Measurements from ENCODE around the gene PRCD.
A peak's percentile ranks its signal among the peaks of the same experiment; 100 is the strongest.
"Not testable (repeated sequence)": the region's sequence is repeated elsewhere in the genome, so short reads cannot be mapped to it uniquely, and the experiment has no call there.

The PRCD gene

DNA sequence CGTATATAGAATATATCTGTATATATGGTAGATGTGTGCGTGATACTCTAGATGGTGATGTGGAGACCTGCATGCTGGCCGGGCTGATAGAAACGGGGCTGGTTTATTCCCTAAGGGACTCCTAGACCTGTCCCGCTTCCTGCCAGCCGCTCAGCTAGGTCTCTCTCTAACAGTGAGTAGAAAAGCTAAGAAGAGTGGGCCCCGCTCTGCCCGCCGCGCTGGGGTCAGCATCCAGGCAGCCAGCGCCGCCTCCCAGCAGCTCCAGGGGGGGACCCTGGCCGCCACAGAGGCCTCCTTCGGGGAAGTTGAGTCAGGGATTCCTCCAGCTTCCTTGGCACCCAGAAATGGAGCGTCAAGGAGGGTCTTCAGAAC, 11.7 kb upstream of the PRCD start:
- peaks cover 28 to 68% (median 68%) of the 10 kb centered on the region in 5 donors for H3K4me1 ChIP-seq (ENCODE audit: control insufficient read depth in 5 of 5, insufficient read depth in 5 of 5, low read length in 5 of 5)
- H3K27ac ChIP-seq (ENCODE audit: low read depth, low read length): peak overlapping the region; percentile 100
- H3K9me3 ChIP-seq (ENCODE audit: control insufficient read depth in 5 of 5, low read length in 5 of 5): no peaks in the 10 kb centered on the region
- H3K36me3 ChIP-seq (ENCODE audit: control insufficient read depth in 5 of 5, insufficient read depth in 5 of 5, low read length in 5 of 5): peaks cover 0 to 3% (median 0%) of the 10 kb centered on the region in 5 donors
- H3K4me3 ChIP-seq (ENCODE audit: low read depth in 1 of 5, low read length in 5 of 5): peak overlapping the region in 3 of 5 donors; percentile 19 to 44 (median 36)
- H3K27me3 ChIP-seq (ENCODE audit: control insufficient read depth in 5 of 5, insufficient read depth in 4 of 5, low read length in 5 of 5): peaks cover 0 to 8% (median 0%) of the 10 kb centered on the region in 5 donors
- H3K9ac ChIP-seq (ENCODE audit: low read length in 5 of 5): peak overlapping the region in 4 of 5 donors; percentile 63 to 88 (median 74)

DNA sequence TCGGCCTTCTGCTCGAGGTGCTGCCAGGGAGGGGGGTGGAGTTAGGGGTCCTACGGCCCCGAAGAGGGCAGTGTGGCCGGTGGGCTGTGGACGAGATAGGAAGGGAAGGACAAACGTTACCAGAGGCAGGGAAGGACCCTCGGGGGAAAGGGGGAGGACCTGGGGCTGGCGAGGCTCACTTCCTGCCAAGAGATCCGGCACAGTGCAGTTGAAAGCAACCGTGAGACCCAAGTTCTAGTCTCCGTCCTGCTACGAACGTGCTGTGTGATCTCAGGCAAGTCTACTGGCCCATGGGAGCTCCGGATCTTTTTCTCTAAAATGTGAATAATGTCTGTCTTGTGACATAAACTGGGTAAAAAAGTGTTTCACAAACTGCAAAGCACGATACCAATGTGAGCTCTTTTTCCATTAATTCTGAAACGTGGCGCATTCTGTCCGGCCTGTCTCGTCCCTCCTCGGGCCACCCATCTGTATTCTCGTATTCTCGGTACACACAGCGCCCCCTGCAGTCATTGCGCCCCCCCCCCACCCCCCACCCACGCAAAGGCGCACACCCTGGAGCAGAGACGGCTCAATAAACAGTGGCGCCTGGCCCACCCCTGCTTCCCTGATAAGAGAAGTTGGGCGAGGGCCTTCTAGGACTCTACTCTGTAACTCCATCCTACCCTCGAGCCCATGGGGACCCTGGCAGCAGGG, 11.2 kb upstream of the PRCD start:
- H3K4me1 ChIP-seq (ENCODE audit: control insufficient read depth in 5 of 5, insufficient read depth in 5 of 5, low read length in 5 of 5): peaks cover 28 to 65% (median 63%) of the 10 kb centered on the region in 5 donors
- H3K9me3 ChIP-seq (ENCODE audit: control insufficient read depth in 5 of 5, low read length in 5 of 5): no peaks in the 10 kb centered on the region
- peaks cover 0 to 8% (median 0%) of the 10 kb centered on the region in 5 donors for H3K27me3 ChIP-seq (ENCODE audit: control insufficient read depth in 5 of 5, insufficient read depth in 4 of 5, low read length in 5 of 5)
- H3K36me3 ChIP-seq (ENCODE audit: control insufficient read depth in 5 of 5, insufficient read depth in 5 of 5, low read length in 5 of 5): peaks cover 0 to 3% (median 0%) of the 10 kb centered on the region in 5 donors
- peak overlapping the region in 3 of 5 donors; percentile 19 to 44 (median 36) for H3K4me3 ChIP-seq (ENCODE audit: low read depth in 1 of 5, low read length in 5 of 5)
- peak overlapping the region; percentile 63 to 90 (median 84) for H3K9ac ChIP-seq (ENCODE audit: low read length in 5 of 5)
- peak overlapping the region; percentile 100 for H3K27ac ChIP-seq (ENCODE audit: low read depth, low read length)

GRCh38 chr17:76529224-76530094, 10.4 kb upstream of the PRCD start:
- H3K4me3 ChIP-seq (ENCODE audit: low read depth in 1 of 5, low read length in 5 of 5): peak overlapping the region in 3 of 5 donors; percentile 22 to 34 (median 32)
- peaks cover 28 to 67% (median 62%) of the 10 kb centered on the region in 5 donors for H3K4me1 ChIP-seq (ENCODE audit: control insufficient read depth in 5 of 5, insufficient read depth in 5 of 5, low read length in 5 of 5)
- peaks cover 0 to 8% (median 0%) of the 10 kb centered on the region in 5 donors for H3K27me3 ChIP-seq (ENCODE audit: control insufficient read depth in 5 of 5, insufficient read depth in 4 of 5, low read length in 5 of 5)
- H3K9me3 ChIP-seq (ENCODE audit: control insufficient read depth in 5 of 5, low read length in 5 of 5): no peaks in the 10 kb centered on the region
- peak overlapping the region; percentile 100 for H3K27ac ChIP-seq (ENCODE audit: low read depth, low read length)
- H3K9ac ChIP-seq (ENCODE audit: low read length in 5 of 5): peak overlapping the region; percentile 65 to 90 (median 79)
- peaks cover 0 to 3% (median 0%) of the 10 kb centered on the region in 5 donors for H3K36me3 ChIP-seq (ENCODE audit: control insufficient read depth in 5 of 5, insufficient read depth in 5 of 5, low read length in 5 of 5)

GRCh38 chr17:76530095-76530723, 9.6 kb upstream of the PRCD start:
- peak overlapping the region in 3 of 5 donors; percentile 31 to 34 (median 32) for H3K4me3 ChIP-seq (ENCODE audit: low read depth in 1 of 5, low read length in 5 of 5)
- H3K27me3 ChIP-seq (ENCODE audit: control insufficient read depth in 5 of 5, insufficient read depth in 4 of 5, low read length in 5 of 5): peaks cover 0 to 8% (median 0%) of the 10 kb centered on the region in 5 donors
- H3K27ac ChIP-seq (ENCODE audit: low read depth, low read length): peak overlapping the region; percentile 100
- no peaks in the 10 kb centered on the region for H3K9me3 ChIP-seq (ENCODE audit: control insufficient read depth in 5 of 5, low read length in 5 of 5)
- peaks cover 22 to 67% (median 62%) of the 10 kb centered on the region in 5 donors for H3K4me1 ChIP-seq (ENCODE audit: control insufficient read depth in 5 of 5, insufficient read depth in 5 of 5, low read length in 5 of 5)
- H3K36me3 ChIP-seq (ENCODE audit: control insufficient read depth in 5 of 5, insufficient read depth in 5 of 5, low read length in 5 of 5): peaks cover 0 to 3% (median 0%) of the 10 kb centered on the region in 5 donors
- peak overlapping the region; percentile 65 to 90 (median 79) for H3K9ac ChIP-seq (ENCODE audit: low read length in 5 of 5)

GRCh38 chr17:76530811-76531485, 8.9 kb upstream of the PRCD start:
- Histone ChIP-seq H3K9ac (ENCODE audit: low read length in 5 of 5) (peak overlapping the region; percentile 65 to 90 (median 79)), H3K27ac (ENCODE audit: low read depth, low read length) (peak overlapping the region; percentile 100), H3K9me3 (ENCODE audit: control insufficient read depth in 5 of 5, low read length in 5 of 5) (no peaks in the 10 kb centered on the region), H3K27me3 (ENCODE audit: control insufficient read depth in 5 of 5, insufficient read depth in 4 of 5, low read length in 5 of 5) (peaks cover 0 to 8% (median 0%) of the 10 kb centered on the region in 5 donors), H3K36me3 (ENCODE audit: control insufficient read depth in 5 of 5, insufficient read depth in 5 of 5, low read length in 5 of 5) (peaks cover 0 to 3% (median 0%) of the 10 kb centered on the region in 5 donors), H3K4me3 (ENCODE audit: low read depth in 1 of 5, low read length in 5 of 5) (peak overlapping the region in 2 of 5 donors; percentile 32 to 34), H3K4me1 (ENCODE audit: control insufficient read depth in 5 of 5, insufficient read depth in 5 of 5, low read length in 5 of 5) (peaks cover 26 to 73% (median 68%) of the 10 kb centered on the region in 5 donors)

DNA sequence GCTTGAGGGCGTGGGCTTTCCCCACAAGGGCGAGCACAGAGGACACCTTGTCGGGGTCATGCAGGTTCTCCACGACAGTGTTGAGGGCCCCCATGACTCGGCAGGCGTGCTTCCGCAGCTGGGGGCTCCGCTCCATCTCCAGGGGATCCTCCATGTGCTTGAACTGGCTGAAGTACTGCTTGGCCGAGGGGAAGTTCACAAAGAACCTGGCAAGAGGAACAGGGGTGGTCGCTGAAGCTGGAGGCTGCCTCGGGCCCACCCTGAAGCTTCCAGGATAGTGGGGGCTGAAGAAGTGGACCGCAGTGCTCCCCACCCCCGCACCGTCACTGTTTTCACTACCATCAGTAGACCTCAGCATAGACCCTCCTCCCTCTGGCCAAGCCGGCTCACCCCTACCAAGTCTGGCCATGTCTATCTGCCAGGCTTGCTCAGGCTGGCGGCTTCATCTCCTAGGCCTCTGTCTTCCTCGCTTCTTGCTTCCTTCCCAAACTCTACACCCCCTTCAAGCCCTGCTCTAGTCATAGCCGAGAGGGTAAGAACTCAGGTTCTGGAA, 8.3 kb upstream of the PRCD start:
- Histone ChIP-seq H3K36me3 (ENCODE audit: control insufficient read depth in 5 of 5, insufficient read depth in 5 of 5, low read length in 5 of 5) (peaks cover 0 to 3% (median 0%) of the 10 kb centered on the region in 5 donors), H3K4me1 (ENCODE audit: control insufficient read depth in 5 of 5, insufficient read depth in 5 of 5, low read length in 5 of 5) (peaks cover 26 to 79% (median 74%) of the 10 kb centered on the region in 5 donors), H3K9ac (ENCODE audit: low read length in 5 of 5) (peak overlapping the region in 3 of 5 donors; percentile 1 to 88 (median 1)), H3K27ac (ENCODE audit: low read depth, low read length) (peak overlapping the region; percentile 100), H3K9me3 (ENCODE audit: control insufficient read depth in 5 of 5, low read length in 5 of 5) (no peaks in the 10 kb centered on the region), H3K27me3 (ENCODE audit: control insufficient read depth in 5 of 5, insufficient read depth in 4 of 5, low read length in 5 of 5) (peaks cover 0 to 8% (median 0%) of the 10 kb centered on the region in 5 donors), H3K4me3 (ENCODE audit: low read depth in 1 of 5, low read length in 5 of 5) (no peak overlapping the region)

- peaks cover 0 to 8% (median 0%) of the 10 kb centered on the region in 5 donors for H3K27me3 ChIP-seq (ENCODE audit: control insufficient read depth in 5 of 5, insufficient read depth in 4 of 5, low read length in 5 of 5)
- no peak overlapping the region for H3K4me3 ChIP-seq (ENCODE audit: low read depth in 1 of 5, low read length in 5 of 5)
- H3K4me1 ChIP-seq (ENCODE audit: control insufficient read depth in 5 of 5, insufficient read depth in 5 of 5, low read length in 5 of 5): peaks cover 26 to 83% (median 77%) of the 10 kb centered on the region in 5 donors
- H3K9ac ChIP-seq (ENCODE audit: low read length in 5 of 5): peak overlapping the region in 1 of 5 donors; percentile 88
- H3K9me3 ChIP-seq (ENCODE audit: control insufficient read depth in 5 of 5, low read length in 5 of 5): no peaks in the 10 kb centered on the region
- H3K27ac ChIP-seq (ENCODE audit: low read depth, low read length): peak overlapping the region; percentile 100
- peaks cover 0 to 3% (median 0%) of the 10 kb centered on the region in 5 donors for H3K36me3 ChIP-seq (ENCODE audit: control insufficient read depth in 5 of 5, insufficient read depth in 5 of 5, low read length in 5 of 5)
Observed at GRCh38 chr17:76532072-76532651, 7.7 kb upstream of the PRCD start.

DNA sequence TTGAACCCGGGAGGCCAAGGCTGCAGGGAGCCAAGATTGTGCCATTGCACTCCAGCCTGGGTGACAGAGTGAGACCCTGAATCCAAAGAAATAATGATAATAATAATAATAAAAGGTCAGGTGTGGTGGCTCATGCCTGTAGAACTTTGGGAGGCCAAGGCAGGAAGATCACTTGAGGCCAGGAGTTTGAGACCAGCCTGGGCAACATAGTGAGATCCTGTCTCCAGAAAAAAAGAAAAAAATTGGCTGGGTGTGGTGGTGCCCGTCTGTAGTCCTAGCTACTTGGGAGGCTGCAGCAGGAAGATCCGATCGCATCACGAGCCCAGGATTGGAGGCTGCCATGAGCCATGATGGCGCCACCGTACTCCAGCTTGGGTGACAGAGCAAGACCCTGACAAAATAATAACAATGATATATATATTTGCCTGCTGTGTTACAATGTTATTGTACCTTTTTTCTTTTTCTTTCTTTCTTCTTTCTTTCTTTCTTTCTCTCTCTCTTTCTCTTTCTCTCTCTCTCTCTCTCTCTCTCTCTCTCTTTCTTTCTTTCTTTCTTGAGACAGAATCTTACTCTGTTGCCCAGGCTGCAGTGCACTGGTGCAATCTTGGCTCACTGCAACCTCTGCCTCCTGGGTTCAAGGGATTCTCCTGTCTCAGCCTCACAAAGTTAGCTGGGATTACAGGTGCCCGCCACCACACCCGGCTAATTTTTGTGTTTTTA, 6.0 kb upstream of the PRCD start:
- H3K27ac ChIP-seq (ENCODE audit: low read depth, low read length); H3K4me3 ChIP-seq (ENCODE audit: low read depth in 1 of 5, low read length in 5 of 5); H3K36me3 ChIP-seq (ENCODE audit: control insufficient read depth in 5 of 5, insufficient read depth in 5 of 5, low read length in 5 of 5); H3K27me3 ChIP-seq (ENCODE audit: control insufficient read depth in 5 of 5, insufficient read depth in 4 of 5, low read length in 5 of 5); H3K9me3 ChIP-seq (ENCODE audit: control insufficient read depth in 5 of 5, low read length in 5 of 5); H3K9ac ChIP-seq (ENCODE audit: low read length in 5 of 5): not testable (repeated sequence)
- H3K4me1 ChIP-seq (ENCODE audit: control insufficient read depth in 5 of 5, insufficient read depth in 5 of 5, low read length in 5 of 5): peaks cover 20 to 77% (median 69%) of the 10 kb centered on the region in 5 donors

All from subcutaneous abdominal adipose tissue (tissue), 5 donors.